Endothelial cell of umbilical vein (primary cell): ENCODE measurements around the gene SSRP1. TPM values are rescaled to one million over a fixed set of nuclear protein-coding genes. Genes with fewer than 3 reads are reported as not detected.

Experiments
- BruUV-seq: library from RNA; stranded (reverse); fragments of 400-500 nt; replicated peaks from 2 replicates; lab custom pipeline; 2021; lab: Mats Ljungman, UMichigan
- CTCF ChIA-PET: fragments of 300-600, 350-600 bp; sonication (Branson Sonifier 250); formaldehyde crosslinking; loops from one replicate; lab custom pipeline; 2021; ENCODE audit warnings: antibody characterized with exemption, inconsistent platforms; lab: Charles Lee
- POLR2A ChIA-PET: fragments of 300-600, 350-600 bp; sonication (Branson Sonifier 250); formaldehyde crosslinking; loops from one replicate; lab custom pipeline; 2021; ENCODE audit warnings: antibody characterized with exemption, inconsistent platforms; lab: Charles Lee
- DNase-seq: peaks from one replicate; pipeline ENCODE4 v3.0.0-alpha.2; 2011; ENCODE audit warnings: low read depth, low spot score
- FAIRE-seq: peaks from 2 replicates; lab custom pipeline; 2011; peaks lifted over from hg19 to GRCh38; lab: Jason Lieb, UNC
- H2AFZ ChIP-seq: 2 replicates; pipeline ENCODE4 v1.6.0; 2012; ENCODE audit warnings: low read depth, low read length, control low read depth, inconsistent platforms
- H3K27ac ChIP-seq: 2 replicates; pipeline ENCODE4 v1.5.1; 2011; ENCODE audit warnings: low read depth, mild to moderate bottlenecking, control low read depth, low read length, moderate library complexity; ENCODE audit not compliant: insufficient read depth
- H3K27me3 ChIP-seq, 2 experiments: 2 replicates each; pipeline versions ENCODE4 v1.6.0 to v1.6.1; 2011; ENCODE audit warnings: low read length in 2 of 2, mixed read lengths in 1 of 2; ENCODE audit not compliant: control insufficient read depth in 2 of 2, insufficient read depth in 2 of 2
- H3K36me3 ChIP-seq, 2 experiments: 2 replicates in 1 of 2; 3 replicates in 1 of 2; pipeline ENCODE4 v1.5.1; 2011; ENCODE audit warnings: low read length in 2 of 2, mild to moderate bottlenecking in 1 of 2, moderate library complexity in 1 of 2; ENCODE audit not compliant: control insufficient read depth in 2 of 2, insufficient read depth in 2 of 2; ENCODE audit errors: extremely low read depth in 1 of 2
- H3K4me1 ChIP-seq: 3 replicates; pipeline ENCODE4 v1.5.1; 2011; ENCODE audit warnings: mild to moderate bottlenecking, low read length; ENCODE audit not compliant: control insufficient read depth, insufficient read depth; ENCODE audit errors: extremely low read depth
- H3K4me2 ChIP-seq: 2 replicates; pipeline ENCODE4 v1.6.1; 2011; ENCODE audit warnings: low read length, control low read depth, mixed read lengths; ENCODE audit not compliant: insufficient read depth
- H3K4me3 ChIP-seq, 3 experiments: fragments of 200-600 bp in 1 of 3; sonication (generic), shearing (Covaris generic) in 1 of 3; replicated peaks in 1 of 3; 2 replicates each; pipeline ENCODE4 v1.5.1; 2011 to 2016; ENCODE audit warnings: control low read depth in 3 of 3, low read length in 3 of 3, mild to moderate bottlenecking in 2 of 3, inconsistent platforms in 1 of 3, low read depth in 1 of 3, moderate library complexity in 1 of 3; ENCODE audit not compliant: insufficient read depth in 1 of 3
- H3K79me2 ChIP-seq: 2 replicates; pipeline ENCODE4 v1.6.0; 2012; ENCODE audit warnings: low read length, inconsistent platforms; ENCODE audit not compliant: control insufficient read depth, insufficient read depth
- H3K9ac ChIP-seq: replicated peaks from 2 replicates; pipeline ENCODE3; 2011; ENCODE audit warnings: low read length, control low read depth; ENCODE audit not compliant: insufficient read depth; ENCODE audit errors: extremely low read depth
- H3K9me1 ChIP-seq: replicated peaks from 3 replicates; pipeline ENCODE4 v1.6.0; 2011; ENCODE audit warnings: mild to moderate bottlenecking, low read length; ENCODE audit not compliant: control insufficient read depth, insufficient read depth; ENCODE audit errors: extremely low read depth
- H3K9me3 ChIP-seq: replicated peaks from 2 replicates; pipeline ENCODE4 v1.5.1; 2012; ENCODE audit warnings: low read length, inconsistent platforms; ENCODE audit not compliant: control insufficient read depth, insufficient read depth
- H4K20me1 ChIP-seq: replicated peaks from 2 replicates; pipeline ENCODE3; 2011; ENCODE audit warnings: mild to moderate bottlenecking, low read length; ENCODE audit not compliant: control insufficient read depth, insufficient read depth; ENCODE audit errors: extremely low read depth
- EZH2 ChIP-seq: IDR thresholded peaks from 2 replicates; pipeline ENCODE4 v1.6.1; 2012; ENCODE audit warnings: borderline replicate concordance, low read depth, mild to moderate bottlenecking, moderate library complexity, low read length, inconsistent platforms; ENCODE audit not compliant: severe bottlenecking
- FOS ChIP-seq: IDR thresholded peaks from 2 replicates; pipeline ENCODE4 v1.6.1; 2011; ENCODE audit warnings: mild to moderate bottlenecking, low read length, moderate library complexity, borderline replicate concordance; ENCODE audit not compliant: insufficient read depth
- GATA2 ChIP-seq: IDR thresholded peaks from 2 replicates; pipeline ENCODE4 v1.7.0; 2011; ENCODE audit warnings: low read depth, mild to moderate bottlenecking, moderate library complexity, mixed read lengths, low read length; ENCODE audit not compliant: insufficient read length, insufficient read depth
- JUN ChIP-seq: IDR thresholded peaks from 2 replicates; pipeline ENCODE4 v1.6.1; 2011; ENCODE audit warnings: borderline replicate concordance, low read depth; ENCODE audit not compliant: insufficient read length, insufficient read depth
- MYC ChIP-seq: IDR thresholded peaks from one replicate; pipeline ENCODE4 v1.6.1; 2011; ENCODE audit warnings: mild to moderate bottlenecking, low read depth, low read length
- POLR2A ChIP-seq: IDR thresholded peaks from 2 replicates; pipeline ENCODE4 v1.6.1; 2012; ENCODE audit warnings: low read depth, mild to moderate bottlenecking, control low read depth, low read length
- POLR2AphosphoS5 ChIP-seq: IDR thresholded peaks from 2 replicates; pipeline ENCODE4 v1.6.1; 2012; ENCODE audit warnings: low read depth, mild to moderate bottlenecking, control low read depth, low read length, moderate library complexity; ENCODE audit not compliant: insufficient read depth
- dilution Hi-C: fragments of 300-500 bp; cut with MboI; formaldehyde crosslinking; loops from one replicate; pipeline ENCODE4 v1.15.0; 2019; ENCODE audit warnings: low sequenced_read_pairs; ENCODE audit not compliant: extremely low pct_ligation_motif_present
- intact Hi-C: fragments of 100-400 bp; cut with micrococcal nuclease; formaldehyde crosslinking; loops from one replicate; pipeline ENCODE4 v1.10.0; 2022
- polyA plus RNA-seq, 4 experiments: library from polyadenylated mRNA; depleted of rRNA in 3 of 4; stranded (reverse) in 3 of 4; unstranded in 1 of 4; fragments of >200 nt; gene quantifications; 2 replicates each; pipeline versions ENCODE4 v1.2.1 to v1.2.3, GENCODE V29; 2011 to 2012; ENCODE audit warnings: missing spikeins in 1 of 4
- total RNA-seq: library from RNA; stranded (reverse); gene quantifications from 2 replicates; pipeline ENCODE4 v1.2.3, GENCODE V29; 2021
- TF ChIP-seq, protein P1 (sequence below): IDR thresholded peaks from 2 replicates; pipeline ENCODE4 v1.6.1; 2011; ENCODE audit not compliant: insufficient read depth, insufficient read length
- TF ChIP-seq, protein P2 (sequence below), 2 donors: IDR thresholded peaks; 1 replicate in 1 of 2; 2 replicates in 1 of 2; pipeline ENCODE4 v1.5.1; 2011; ENCODE audit warnings: low read length in 2 of 2, mild to moderate bottlenecking in 2 of 2, moderate library complexity in 2 of 2, control low read depth in 1 of 2, inconsistent platforms in 1 of 2, low read depth in 1 of 2; ENCODE audit not compliant: insufficient read depth in 1 of 2; ENCODE audit errors: extremely low read depth in 1 of 2

SSRP1 gene
- total and polyA plus RNA-seq, 2 donors (not counting 3 experiments of a cell fraction or from before 2014, with no cell fraction given): 130 to 146 TPM

DNA sequence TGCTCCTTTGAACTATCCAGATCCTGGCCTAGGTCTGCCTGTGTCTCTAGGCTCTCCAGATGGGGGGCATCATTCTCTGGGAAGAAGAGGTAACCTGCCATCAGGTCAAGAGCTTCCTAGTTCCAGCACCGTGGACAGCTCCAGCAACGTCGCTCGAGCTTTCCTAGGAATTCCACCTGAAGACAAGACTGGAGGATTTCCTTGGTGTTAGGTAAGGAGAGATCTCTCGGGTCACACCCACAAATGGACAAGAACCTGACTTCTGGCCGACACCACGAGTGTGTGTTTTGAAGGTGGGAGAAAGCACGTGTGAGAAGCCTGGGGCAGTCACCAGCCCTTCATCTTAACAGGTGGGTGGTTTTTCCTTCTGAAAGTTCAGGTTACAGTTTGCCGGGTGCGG is 44.0 kb upstream of the SSRP1 start:
- peaks cover 0 to 2% of the 10 kb centered on the region in 2 experiments for H3K27me3 ChIP-seq
- H3K9ac ChIP-seq: no peak overlapping the region
- no peak overlapping the region for H3K4me3 ChIP-seq
- H3K27ac ChIP-seq: no peak overlapping the region
- H3K36me3 ChIP-seq: no peaks in the 10 kb centered on the region
- intact Hi-C loops (no loop called here), dilution Hi-C loops (no loop called here)
- FAIRE-seq: no peak
- H3K79me2 ChIP-seq: no peaks in the 10 kb centered on the region
- no peaks in the 10 kb centered on the region for H3K9me1 ChIP-seq
- no TSS peak for BruUV-seq
- H4K20me1 ChIP-seq: no peaks in the 10 kb centered on the region
- no peaks in the 10 kb centered on the region for H3K4me1 ChIP-seq
- H3K4me2 ChIP-seq: no peak overlapping the region
- TF ChIP-seq, protein P1, sequence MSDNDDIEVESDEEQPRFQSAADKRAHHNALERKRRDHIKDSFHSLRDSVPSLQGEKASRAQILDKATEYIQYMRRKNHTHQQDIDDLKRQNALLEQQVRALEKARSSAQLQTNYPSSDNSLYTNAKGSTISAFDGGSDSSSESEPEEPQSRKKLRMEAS: no peak
- no peak for TF ChIP-seq MYC
- no peak for TF ChIP-seq FOS
- no peak for TF ChIP-seq EZH2
- no peak for TF ChIP-seq GATA2
- no peak for TF ChIP-seq POLR2A
- TF ChIP-seq, protein P2, sequence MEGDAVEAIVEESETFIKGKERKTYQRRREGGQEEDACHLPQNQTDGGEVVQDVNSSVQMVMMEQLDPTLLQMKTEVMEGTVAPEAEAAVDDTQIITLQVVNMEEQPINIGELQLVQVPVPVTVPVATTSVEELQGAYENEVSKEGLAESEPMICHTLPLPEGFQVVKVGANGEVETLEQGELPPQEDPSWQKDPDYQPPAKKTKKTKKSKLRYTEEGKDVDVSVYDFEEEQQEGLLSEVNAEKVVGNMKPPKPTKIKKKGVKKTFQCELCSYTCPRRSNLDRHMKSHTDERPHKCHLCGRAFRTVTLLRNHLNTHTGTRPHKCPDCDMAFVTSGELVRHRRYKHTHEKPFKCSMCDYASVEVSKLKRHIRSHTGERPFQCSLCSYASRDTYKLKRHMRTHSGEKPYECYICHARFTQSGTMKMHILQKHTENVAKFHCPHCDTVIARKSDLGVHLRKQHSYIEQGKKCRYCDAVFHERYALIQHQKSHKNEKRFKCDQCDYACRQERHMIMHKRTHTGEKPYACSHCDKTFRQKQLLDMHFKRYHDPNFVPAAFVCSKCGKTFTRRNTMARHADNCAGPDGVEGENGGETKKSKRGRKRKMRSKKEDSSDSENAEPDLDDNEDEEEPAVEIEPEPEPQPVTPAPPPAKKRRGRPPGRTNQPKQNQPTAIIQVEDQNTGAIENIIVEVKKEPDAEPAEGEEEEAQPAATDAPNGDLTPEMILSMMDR (IDR thresholded peaks at IDR 0.05; ENCODE audit: extremely low read depth in 1 of 2, insufficient read depth in 1 of 2, low read depth in 1 of 2, low read length in 2 of 2): no peak
- no peak for TF ChIP-seq JUN
- TF ChIP-seq POLR2AphosphoS5: no peak
- no peaks in the 10 kb centered on the region for H3K9me3 ChIP-seq
- no peak overlapping the region for H2AFZ ChIP-seq
- CTCF ChIA-PET: interaction anchor here (1.0 kb wide), 5 partner anchors 10 to 265 kb away, joined by 3 to 4 read pairs (median 3); no protein-coding TSS in a partner anchor
- peak; percentile 25 for DNase-seq
- POLR2A ChIA-PET: no interaction called here
